Adipocyte (in vitro differentiated cells): ENCODE results near the gene GRAMD4.

ENCODE experiments used
- DNase-seq: peaks from one replicate; pipeline ENCODE4 v3.0.0-alpha.2; 2015; ENCODE audit warnings: low read depth
- H3K27me3 ChIP-seq: replicated peaks from 2 replicates; pipeline ENCODE4 v1.7.0; 2013; ENCODE audit warnings: mild to moderate bottlenecking, low read length, moderate library complexity; ENCODE audit not compliant: control insufficient read depth, insufficient read depth
- H3K36me3 ChIP-seq: 2 replicates; pipeline ENCODE4 v1.7.0; 2013; ENCODE audit warnings: low read length, mild to moderate bottlenecking, moderate library complexity; ENCODE audit not compliant: control insufficient read depth, insufficient read depth, severe bottlenecking
- H3K4me1 ChIP-seq: 2 replicates; pipeline ENCODE4 v1.7.0; 2013; ENCODE audit warnings: mild to moderate bottlenecking, low read length, moderate library complexity; ENCODE audit not compliant: control insufficient read depth, insufficient read depth
- H3K4me3 ChIP-seq: 2 replicates; pipeline ENCODE4 v1.7.0; 2013; ENCODE audit warnings: mild to moderate bottlenecking, low read length, moderate library complexity
- H3K9ac ChIP-seq: 2 replicates; pipeline ENCODE4 v1.7.0; 2013; ENCODE audit warnings: mild to moderate bottlenecking, low read length, moderate library complexity
- H3K9me3 ChIP-seq: 2 replicates; pipeline ENCODE4 v1.7.0; 2013; ENCODE audit warnings: mild to moderate bottlenecking, low read length, moderate library complexity; ENCODE audit not compliant: control insufficient read depth

GRAMD4 gene

DNA sequence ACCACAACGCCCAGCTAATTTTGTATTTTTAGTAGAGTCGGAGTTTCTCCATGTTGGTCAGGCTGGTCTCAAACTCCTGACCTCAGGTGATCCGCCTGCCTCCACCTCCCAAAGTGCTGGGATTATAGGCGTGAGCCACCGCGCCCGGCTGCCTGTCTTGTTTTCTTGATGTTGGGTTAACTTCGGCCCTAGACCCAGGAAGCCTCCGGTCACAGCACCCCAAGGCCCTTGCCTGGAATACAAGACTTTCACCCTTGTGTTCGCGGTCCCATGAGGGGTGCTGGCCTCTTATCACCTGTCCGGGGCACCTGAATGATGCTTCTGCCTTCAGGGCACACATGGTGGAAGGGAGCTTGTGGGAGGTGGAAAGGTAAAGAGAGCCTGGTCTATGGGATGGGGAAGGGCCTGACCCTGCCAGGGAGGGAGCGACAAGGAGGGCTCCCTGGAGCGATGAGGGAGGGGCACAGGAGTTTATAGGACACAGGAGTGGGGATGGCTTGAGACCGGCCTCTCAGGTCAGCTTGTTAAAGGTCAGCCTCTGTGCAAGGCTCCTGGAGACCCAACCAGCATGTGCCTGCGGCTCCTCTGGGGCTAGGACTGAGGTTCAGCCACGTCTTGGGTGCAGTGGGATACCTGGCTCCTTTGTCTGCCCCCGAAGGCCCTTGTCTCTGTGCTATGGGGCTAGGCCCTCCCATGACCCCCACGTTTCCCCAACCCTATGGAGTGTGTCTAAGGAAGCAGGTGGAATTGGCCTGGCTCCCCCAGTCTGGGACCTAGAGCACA, 34.7 kb upstream of the GRAMD4 start:
- no peaks in the 10 kb centered on the region for H3K27me3 ChIP-seq
- H3K4me1 ChIP-seq, result peaks cover 7% of the 10 kb centered on the region
- H3K4me3 ChIP-seq, result no peak overlapping the region
- no peaks in the 10 kb centered on the region for H3K36me3 ChIP-seq
- no peak for DNase-seq
- no peak overlapping the region for H3K9ac ChIP-seq
- H3K9me3 ChIP-seq, result no peaks in the 10 kb centered on the region

DNA sequence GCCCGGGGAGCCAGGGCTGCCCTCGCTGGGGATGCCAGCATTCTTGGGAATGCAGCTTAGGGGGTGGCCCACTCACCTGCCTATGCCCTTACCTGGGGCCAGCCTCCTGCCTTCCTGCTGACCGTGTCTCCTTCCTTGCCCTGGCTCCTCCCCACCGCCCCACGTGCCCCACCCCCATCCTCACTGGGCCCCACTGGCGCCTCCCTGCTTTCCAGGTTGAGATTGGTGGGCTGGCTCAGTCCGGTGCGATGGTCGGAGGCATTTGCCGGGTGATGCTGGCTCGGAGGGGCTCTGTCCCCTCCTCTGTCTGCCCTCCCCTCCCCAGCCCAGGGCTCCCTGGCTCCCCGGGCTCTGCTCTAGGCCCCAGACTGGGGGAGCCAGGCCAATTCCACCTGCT, 34.1 kb upstream of the GRAMD4 start:
- H3K9me3 ChIP-seq, result no peaks in the 10 kb centered on the region
- peaks cover 6% of the 10 kb centered on the region for H3K4me1 ChIP-seq
- no peaks in the 10 kb centered on the region for H3K27me3 ChIP-seq
- no peak overlapping the region for H3K4me3 ChIP-seq
- H3K36me3 ChIP-seq, result no peaks in the 10 kb centered on the region
- no peak overlapping the region for H3K9ac ChIP-seq
- DNase-seq, result no peak

- H3K4me1 ChIP-seq, result peaks cover 6% of the 10 kb centered on the region
- no peaks in the 10 kb centered on the region for H3K9me3 ChIP-seq
- H3K4me3 ChIP-seq, result no peak overlapping the region
- no peaks in the 10 kb centered on the region for H3K36me3 ChIP-seq
- no peaks in the 10 kb centered on the region for H3K27me3 ChIP-seq
- no peak for DNase-seq
- no peak overlapping the region for H3K9ac ChIP-seq
These were observed 33.6 kb upstream of the GRAMD4 start for GRCh38 chr22:46586531-46587011.

- DNase-seq, result no peak
- H3K27me3 ChIP-seq, result no peaks in the 10 kb centered on the region
- H3K36me3 ChIP-seq, result no peaks in the 10 kb centered on the region
- H3K4me1 ChIP-seq, result peaks cover 9% of the 10 kb centered on the region
- no peak overlapping the region for H3K4me3 ChIP-seq
- no peak overlapping the region for H3K9ac ChIP-seq
- no peaks in the 10 kb centered on the region for H3K9me3 ChIP-seq
These were observed 33.1 kb upstream of the GRAMD4 start for GRCh38 chr22:46587061-46587460.

GRCh38 chr22:46587492-46588278, 32.5 kb upstream of the GRAMD4 start:
- Histone ChIP-seq H3K9ac (no peak overlapping the region), H3K27me3 (no peaks in the 10 kb centered on the region), H3K9me3 (no peaks in the 10 kb centered on the region), H3K4me1 (peaks cover 15% of the 10 kb centered on the region), H3K36me3 (no peaks in the 10 kb centered on the region), H3K4me3 (no peak overlapping the region)
- no peak for DNase-seq

DNA sequence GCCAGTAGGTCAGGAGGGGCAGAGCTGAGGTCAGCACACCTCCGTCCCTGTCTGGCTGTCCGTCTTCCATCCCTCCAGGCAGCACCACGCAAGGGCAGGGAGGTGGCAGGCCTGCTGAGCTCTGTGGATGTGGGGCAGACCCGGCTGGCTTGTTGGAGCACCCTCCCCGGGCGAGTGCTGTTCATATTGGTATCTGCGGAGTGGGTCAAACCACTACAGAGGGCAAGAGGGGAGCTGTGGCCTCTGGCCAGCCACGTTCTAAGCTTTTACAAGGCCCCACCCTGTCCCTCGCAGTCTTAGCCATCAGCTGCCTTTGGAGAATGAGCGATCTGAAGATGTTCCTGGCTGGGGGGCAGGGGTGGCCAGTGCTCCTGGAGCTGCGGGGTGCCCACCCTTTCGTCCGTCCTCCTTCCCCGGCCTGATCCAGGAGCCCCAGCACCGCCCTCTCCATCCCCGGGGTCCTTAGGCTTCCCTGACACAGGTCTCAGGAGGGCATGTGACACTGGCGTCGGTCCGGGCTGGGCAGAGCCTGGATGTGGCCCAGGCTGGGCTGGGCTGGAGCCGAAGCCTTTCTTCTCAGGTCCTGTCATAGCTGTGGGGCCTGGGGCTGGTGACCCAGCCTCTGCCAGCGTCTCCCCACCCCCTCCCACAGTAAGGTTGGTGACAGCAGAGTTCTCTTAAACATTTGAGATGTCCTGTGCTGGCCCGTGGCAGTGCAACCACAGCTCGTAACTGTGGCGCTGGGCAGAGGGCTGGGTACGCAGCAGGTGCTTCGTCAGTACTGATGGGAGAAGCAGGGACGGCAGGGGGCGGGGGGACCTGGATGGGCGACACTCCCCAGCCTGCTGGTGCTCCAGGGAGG, 31.7 kb upstream of the GRAMD4 start:
- Histone ChIP-seq H3K9me3 (no peaks in the 10 kb centered on the region), H3K4me1 (peaks cover 22% of the 10 kb centered on the region), H3K36me3 (no peaks in the 10 kb centered on the region), H3K27me3 (no peaks in the 10 kb centered on the region), H3K4me3 (no peak overlapping the region), H3K9ac (no peak overlapping the region)
- no peak for DNase-seq

GRCh38 chr22:46589141-46589748, 30.9 kb upstream of the GRAMD4 start:
- Histone ChIP-seq H3K4me3 (no peak overlapping the region), H3K36me3 (no peaks in the 10 kb centered on the region), H3K4me1 (peaks cover 22% of the 10 kb centered on the region), H3K9ac (no peak overlapping the region), H3K27me3 (no peaks in the 10 kb centered on the region), H3K9me3 (no peaks in the 10 kb centered on the region)
- DNase-seq, result no peak

DNA sequence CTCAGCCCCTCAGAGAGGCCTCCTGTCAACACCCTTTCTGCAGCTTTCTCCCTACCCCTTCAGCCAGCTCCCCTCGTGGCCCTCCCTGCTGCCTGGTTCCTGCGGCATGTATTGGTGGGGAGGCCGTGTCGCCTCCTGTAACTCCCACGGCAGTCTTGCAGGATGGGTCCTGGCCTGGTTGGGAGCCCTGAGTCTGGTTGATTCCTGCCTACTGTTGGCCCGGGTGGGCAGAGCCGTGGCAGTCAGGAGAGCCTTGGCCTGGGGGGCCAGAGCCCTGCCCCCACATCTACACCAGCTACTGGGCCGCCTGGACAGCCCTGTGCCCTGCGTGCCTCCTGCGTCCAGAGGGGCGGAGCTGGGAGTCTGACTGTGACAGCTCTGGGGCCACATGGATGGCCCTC, 30.3 kb upstream of the GRAMD4 start:
- Histone ChIP-seq H3K9ac (no peak overlapping the region), H3K9me3 (no peaks in the 10 kb centered on the region), H3K4me3 (no peak overlapping the region), H3K4me1 (peaks cover 16% of the 10 kb centered on the region), H3K36me3 (no peaks in the 10 kb centered on the region), H3K27me3 (no peaks in the 10 kb centered on the region)
- no peak for DNase-seq

GRCh38 chr22:46590334-46590733, 29.9 kb upstream of the GRAMD4 start:
- peaks cover 17% of the 10 kb centered on the region for H3K4me1 ChIP-seq
- no peaks in the 10 kb centered on the region for H3K36me3 ChIP-seq
- no peaks in the 10 kb centered on the region for H3K27me3 ChIP-seq
- H3K9me3 ChIP-seq, result no peaks in the 10 kb centered on the region
- DNase-seq, result no peak
- no peak overlapping the region for H3K9ac ChIP-seq
- H3K4me3 ChIP-seq, result no peak overlapping the region

GRCh38 chr22:46591930-46592329, 28.3 kb upstream of the GRAMD4 start:
- no peak for DNase-seq
- Histone ChIP-seq H3K36me3 (no peaks in the 10 kb centered on the region), H3K9me3 (no peaks in the 10 kb centered on the region), H3K4me1 (peaks cover 33% of the 10 kb centered on the region), H3K4me3 (peak overlapping the region; percentile 72), H3K9ac (peak overlapping the region; percentile 66), H3K27me3 (no peaks in the 10 kb centered on the region)
